H1 (cell line): ENCODE measurements around the gene CRAT. TPM values are rescaled to one million over a fixed set of nuclear protein-coding genes. Genes with fewer than 3 reads are reported as not detected.

Experiments used
- CTCF ChIA-PET: fragments of 300-600 bp; sonication (Branson Sonifier 250); formaldehyde crosslinking; loops from one replicate; lab custom pipeline; 2021; ENCODE audit not compliant: partially characterized antibody; lab: Charles Lee
- POLR2A ChIA-PET: fragments of 300-600 bp; sonication (Branson Sonifier 250); formaldehyde crosslinking; loops from one replicate; lab custom pipeline; 2021; ENCODE audit warnings: inconsistent platforms; ENCODE audit not compliant: partially characterized antibody; lab: Charles Lee
- DNase-seq, 2 experiments: peaks; one replicate each; pipeline versions ENCODE4 v3.0.0 to v3.0.0-alpha.2; 2010 to 2022; ENCODE audit warnings: low spot score in 2 of 2, low read depth in 1 of 2, mixed read lengths in 1 of 2
- FAIRE-seq: peaks from 2 replicates; lab custom pipeline; 2011; peaks lifted over from hg19 to GRCh38; lab: Jason Lieb, UNC
- H2AFZ ChIP-seq: 2 replicates; pipeline ENCODE4 v1.8.1; 2012; ENCODE audit warnings: low read length, inconsistent platforms
- H2AK5ac ChIP-seq: 2 replicates; pipeline ENCODE4 v1.6.1; 2013; ENCODE audit warnings: low read depth, low read length
- H2BK120ac ChIP-seq: replicated peaks from 2 replicates; pipeline ENCODE3; 2013; ENCODE audit warnings: low read depth, low read length, inconsistent platforms
- H2BK12ac ChIP-seq: 2 replicates; pipeline ENCODE4 v1.6.1; 2013; ENCODE audit warnings: low read depth, low read length
- H2BK15ac ChIP-seq: 2 replicates; pipeline ENCODE4 v1.6.1; 2013; ENCODE audit warnings: low read length
- H2BK20ac ChIP-seq: 2 replicates; pipeline ENCODE4 v1.6.1; 2013; ENCODE audit warnings: low read length
- H2BK5ac ChIP-seq: 2 replicates; pipeline ENCODE4 v1.6.1; 2013; ENCODE audit warnings: low read depth, low read length
- H3K14ac ChIP-seq: 2 replicates; pipeline ENCODE4 v1.6.1; 2013; ENCODE audit warnings: inconsistent platforms; ENCODE audit not compliant: insufficient read length
- H3K18ac ChIP-seq: 2 replicates; pipeline ENCODE4 v1.6.1; 2013; ENCODE audit warnings: low read length; ENCODE audit errors: extremely low read depth
- H3K23ac ChIP-seq: 2 replicates; pipeline ENCODE4 v1.6.1; 2013; ENCODE audit warnings: inconsistent platforms; ENCODE audit not compliant: insufficient read length
- H3K23me2 ChIP-seq: 2 replicates; pipeline ENCODE4 v1.6.1; 2013; ENCODE audit warnings: low read depth, low read length
- H3K27ac ChIP-seq: 2 replicates; pipeline ENCODE4 v1.6.1; 2011; ENCODE audit warnings: low read depth, low read length, inconsistent platforms
- H3K27me3 ChIP-seq, 4 experiments: replicated peaks in 1 of 4; 1 replicate in 1 of 4; 2 replicates in 3 of 4; pipeline versions ENCODE4 v1.6.1 to v1.8.1; 2011 to 2013; ENCODE audit warnings: low read length in 3 of 4, mild to moderate bottlenecking in 3 of 4, inconsistent platforms in 2 of 4, mixed read lengths in 2 of 4, moderate library complexity in 1 of 4; ENCODE audit not compliant: control insufficient read depth in 3 of 4, insufficient read depth in 3 of 4; ENCODE audit errors: extremely low read depth in 1 of 4
- H3K36me3 ChIP-seq, 4 experiments: 2 replicates each; pipeline versions ENCODE4 v1.6.1 to v1.8.1; 2011 to 2013; ENCODE audit warnings: mild to moderate bottlenecking in 4 of 4, low read length in 3 of 4, moderate library complexity in 2 of 4, control low read depth in 1 of 4, inconsistent platforms in 1 of 4; ENCODE audit not compliant: insufficient read depth in 4 of 4, control insufficient read depth in 2 of 4
- H3K4ac ChIP-seq: replicated peaks from 2 replicates; pipeline ENCODE3; 2013; ENCODE audit warnings: low read length, low read depth, mixed read lengths, inconsistent platforms; ENCODE audit not compliant: insufficient read length
- H3K4me1 ChIP-seq, 4 experiments: replicated peaks in 1 of 4; 1 replicate in 1 of 4; 2 replicates in 3 of 4; pipeline versions ENCODE4 v1.6.1 to v1.8.1; 2011 to 2013; ENCODE audit warnings: low read length in 3 of 4, inconsistent platforms in 2 of 4, mixed read lengths in 1 of 4; ENCODE audit not compliant: insufficient read depth in 4 of 4, control insufficient read depth in 3 of 4
- H3K4me2 ChIP-seq, 2 experiments: 2 replicates each; pipeline versions ENCODE4 v1.6.1 to v1.8.1; 2011 to 2013; ENCODE audit warnings: low read depth in 2 of 2, low read length in 2 of 2, control low read depth in 1 of 2, inconsistent platforms in 1 of 2, mild to moderate bottlenecking in 1 of 2; ENCODE audit not compliant: insufficient read depth in 1 of 2
- H3K4me3 ChIP-seq, 4 experiments: fragments of 200-600, 300-600 bp in 1 of 4; sonication (generic), shearing (Covaris generic), sonication (Bioruptor Twin) in 1 of 4; 2 replicates each; pipeline versions ENCODE4 v1.5.1 to v1.8.1; 2011 to 2016; ENCODE audit warnings: low read length in 4 of 4, low read depth in 3 of 4, control low read depth in 2 of 4, inconsistent platforms in 2 of 4, mild to moderate bottlenecking in 2 of 4, mixed read lengths in 1 of 4, moderate library complexity in 1 of 4; ENCODE audit not compliant: insufficient read depth in 2 of 4; ENCODE audit errors: extremely low read depth in 1 of 4
- H3K56ac ChIP-seq: replicated peaks from 2 replicates; pipeline ENCODE3; 2013; ENCODE audit warnings: low read depth, mild to moderate bottlenecking, mixed read lengths, low read length, inconsistent platforms; ENCODE audit not compliant: insufficient read length
- H3K79me1 ChIP-seq: 2 replicates; pipeline ENCODE4 v1.6.1; 2013; ENCODE audit warnings: low read depth, low read length, control low read depth
- H3K79me2 ChIP-seq, 2 experiments: 2 replicates each; pipeline versions ENCODE4 v1.6.1 to v1.8.1; 2012 to 2013; ENCODE audit warnings: low read length in 2 of 2, mild to moderate bottlenecking in 2 of 2, inconsistent platforms in 1 of 2; ENCODE audit not compliant: insufficient read depth in 2 of 2, control insufficient read depth in 1 of 2
- H3K9ac ChIP-seq, 4 experiments: replicated peaks in 1 of 4; 1 replicate in 1 of 4; 2 replicates in 3 of 4; pipeline versions ENCODE4 v1.6.1 to v1.8.1; 2011 to 2013; ENCODE audit warnings: low read depth in 3 of 4, low read length in 3 of 4, control low read depth in 2 of 4, mild to moderate bottlenecking in 2 of 4, moderate library complexity in 2 of 4, inconsistent platforms in 1 of 4; ENCODE audit errors: extremely low read depth in 1 of 4
- H3K9me3 ChIP-seq, 2 experiments: 2 replicates each; pipeline versions ENCODE4 v1.6.1 to v1.8.1; 2012 to 2013; ENCODE audit warnings: mild to moderate bottlenecking in 2 of 2, moderate library complexity in 2 of 2, control low read depth in 1 of 2, inconsistent platforms in 1 of 2, low read depth in 1 of 2, low read length in 1 of 2, mixed read lengths in 1 of 2; ENCODE audit not compliant: insufficient read depth in 2 of 2
- H4K20me1 ChIP-seq, 2 experiments: replicated peaks in 1 of 2; 2 replicates each; pipeline versions ENCODE3 to v1.8.1; 2011 to 2013; ENCODE audit warnings: inconsistent platforms in 2 of 2, low read length in 2 of 2, mild to moderate bottlenecking in 1 of 2; ENCODE audit not compliant: insufficient read depth in 2 of 2, control insufficient read depth in 1 of 2
- H4K5ac ChIP-seq: 2 replicates; pipeline ENCODE4 v1.6.1; 2013; ENCODE audit warnings: low read length, low read depth, mixed read lengths, inconsistent platforms; ENCODE audit not compliant: insufficient read length
- H4K8ac ChIP-seq: 2 replicates; pipeline ENCODE4 v1.8.0; 2013; ENCODE audit warnings: mild to moderate bottlenecking, moderate library complexity, low read length, inconsistent platforms; ENCODE audit not compliant: insufficient read depth; ENCODE audit errors: extremely low read depth
- H4K91ac ChIP-seq: replicated peaks from 2 replicates; pipeline ENCODE3; 2013; ENCODE audit warnings: low read length, mixed read lengths, inconsistent platforms; ENCODE audit not compliant: insufficient read length
- BACH1 ChIP-seq: IDR thresholded peaks from 2 replicates; pipeline ENCODE4 v1.6.1; 2012; ENCODE audit warnings: low read length, improper control_type of control experiment
- CTBP2 ChIP-seq: IDR thresholded peaks from 2 replicates; pipeline ENCODE4 v1.7.0; 2011; ENCODE audit warnings: borderline replicate concordance, mild to moderate bottlenecking, moderate library complexity, mixed read lengths, low read length; ENCODE audit not compliant: insufficient read depth, insufficient read length
- CTCF ChIP-seq, 3 experiments: IDR thresholded peaks; 1 replicate in 2 of 3; 2 replicates in 1 of 3; pipeline versions ENCODE4 v1.5.1 to v1.6.1; 2011; ENCODE audit warnings: low read length in 3 of 3, mild to moderate bottlenecking in 3 of 3, inconsistent platforms in 2 of 3, low read depth in 1 of 3, moderate library complexity in 1 of 3; ENCODE audit not compliant: insufficient read depth in 1 of 3; ENCODE audit errors: control extremely low read depth in 1 of 3
- EZH2 ChIP-seq: fragments of 200-600 bp; sonication (generic); IDR thresholded peaks from 2 replicates; pipeline ENCODE4 v1.7.1; 2012; ENCODE audit warnings: low read depth, mild to moderate bottlenecking, moderate library complexity, low read length, inconsistent platforms; ENCODE audit not compliant: severe bottlenecking
- GTF2F1 ChIP-seq: IDR thresholded peaks from 2 replicates; pipeline ENCODE4 v1.6.1; 2012; ENCODE audit warnings: low read depth, low read length, improper control_type of control experiment, borderline replicate concordance
- KDM4A ChIP-seq: IDR thresholded peaks from one replicate; pipeline ENCODE4 v1.7.1; 2012; ENCODE audit warnings: low read depth, mild to moderate bottlenecking, moderate library complexity, low read length, inconsistent platforms; ENCODE audit not compliant: severe bottlenecking
- RAD21 ChIP-seq, 2 experiments: IDR thresholded peaks in 1 of 2; conservative IDR thresholded peaks in 1 of 2; 2 replicates each; pipeline ENCODE4 v1.6.1; 2011; ENCODE audit warnings: low read depth in 2 of 2, low read length in 2 of 2, improper control_type of control experiment in 1 of 2, inconsistent platforms in 1 of 2, mild to moderate bottlenecking in 1 of 2, moderate library complexity in 1 of 2
- RFX5 ChIP-seq: IDR thresholded peaks from 2 replicates; pipeline ENCODE4 v1.6.1; 2011; ENCODE audit warnings: low read depth, low read length, improper control_type of control experiment, borderline replicate concordance
- RXRA ChIP-seq: IDR thresholded peaks from 2 replicates; pipeline ENCODE4 v1.6.1; 2011; ENCODE audit warnings: low read depth, mild to moderate bottlenecking, low read length, moderate library complexity; ENCODE audit not compliant: insufficient read depth
- YY1 ChIP-seq: IDR thresholded peaks from 2 replicates; pipeline ENCODE4 v1.6.1; 2011; ENCODE audit warnings: low read depth, mild to moderate bottlenecking, low read length
- WGBS, 2 experiments: shearing (Covaris generic) in 1 of 2; methylation state at CpG; one replicate each; pipeline versions ENCODE4 v1.1.6 to v1.1.7; 2013 to 2015; ENCODE audit warnings: low lambda C conversion rate in 2 of 2, mixed read lengths in 2 of 2, inconsistent platforms in 1 of 2, low coverage in 1 of 2, missing lambda C conversion rate in 1 of 2; ENCODE audit not compliant: insufficient replicate concordance in 2 of 2, insufficient coverage in 1 of 2, insufficient read length in 1 of 2; ENCODE audit errors: extremely low coverage in 1 of 2, missing lambda C conversion rate in 1 of 2; 5-methylcytosine and 5-hydroxymethylcytosine counted together
- polyA plus RNA-seq, 7 experiments: library from polyadenylated mRNA; depleted of rRNA in 3 of 7; stranded (reverse) in 5 of 7; unstranded in 2 of 7; fragments of >200 nt in 5 of 7; fragments of 200-250 nt in 2 of 7; gene quantifications; 1 replicate in 5 of 7; 2 replicates in 1 of 7; 4 replicates in 1 of 7; pipeline versions ENCODE4 v1.2.1 to v1.2.3, GENCODE V29; 2011 to 2013; ENCODE audit warnings: missing spikeins in 2 of 7, mixed read lengths in 2 of 7
- total RNA-seq: library from RNA; stranded (reverse); fragmentation: NEBNext Ultra II Directional; extraction: Animal tissue kit (Norgen Biotek cat#: 25700); gene quantifications from 2 replicates; pipeline ENCODE4 v1.2.1, GENCODE V29; 2021

The CRAT gene
- total and polyA plus RNA-seq, 2 of the 8 experiments (the other 6 are each of a cell fraction or from before 2014, with no cell fraction given) = 8.2 to 17.3 TPM

GRCh38 chr9:129151469-129151868 is 40.9 kb upstream of the CRAT start:
- peaks cover 5% of the 10 kb centered on the region for H3K79me1 ChIP-seq
- H3K27me3 ChIP-seq = no peaks in the 10 kb centered on the region; a peak in 1 of 7 replicates
- H2BK15ac ChIP-seq = no peak overlapping the region
- peaks cover 0 to 2% (median 2%) of the 10 kb centered on the region in 4 experiments; a peak in 5 of 7 replicates for H3K4me1 ChIP-seq
- 90% methylated on average over 15 of the region's 15 CpGs; no CpG with 5 or more reads in 1 of the 2 experiments for WGBS, 2 experiments
- H2BK120ac ChIP-seq = no peak overlapping the region
- no peak for TF ChIP-seq EZH2
- TF ChIP-seq RFX5 = no peak
- TF ChIP-seq YY1 = no peak
- TF ChIP-seq RAD21 (IDR thresholded peaks at IDR 0.05 in 1 of 2, conservative IDR thresholded peaks at IDR 0.05 in 1 of 2; ENCODE audit: low read depth in 2 of 2, low read length in 2 of 2) = no peak
- no peak for TF ChIP-seq CTBP2
- no peak for TF ChIP-seq GTF2F1
- no peak for TF ChIP-seq KDM4A
- no peak for TF ChIP-seq CTCF (IDR thresholded peaks at IDR 0.05; ENCODE audit: control extremely low read depth in 1 of 3, insufficient read depth in 1 of 3, low read depth in 1 of 3, low read length in 3 of 3)
- no peak for TF ChIP-seq BACH1
- no peak for TF ChIP-seq RXRA
- no peak overlapping the region for H3K4me2 ChIP-seq
- no peak overlapping the region for H3K14ac ChIP-seq
- H3K18ac ChIP-seq = no peak overlapping the region
- H4K91ac ChIP-seq = no peak overlapping the region
- no peak for FAIRE-seq
- no peaks in the 10 kb centered on the region for H3K23me2 ChIP-seq
- no peak overlapping the region for H3K23ac ChIP-seq
- no peak overlapping the region for H2AFZ ChIP-seq
- no peak overlapping the region for H4K5ac ChIP-seq
- H2BK20ac ChIP-seq = no peak overlapping the region
- no peak for DNase-seq
- POLR2A ChIA-PET = interaction anchor here (0.8 to 6.6 kb wide), 7 partner anchors 9 to 23 kb away, joined by 3 to 37 read pairs (median 4); no protein-coding TSS in a partner anchor
- H3K9ac ChIP-seq = no peak overlapping the region
- no peaks in the 10 kb centered on the region for H3K9me3 ChIP-seq
- H3K4me3 ChIP-seq = no peak overlapping the region
- no peak overlapping the region for H4K8ac ChIP-seq
- H3K27ac ChIP-seq = no peak overlapping the region
- CTCF ChIA-PET = interaction anchor here (0.9 to 36.8 kb wide), 4 partner anchors 10 to 51 kb away, joined by 3 to 831 read pairs (median 38); partner anchors contain the start of gene IER5L
- H4K20me1 ChIP-seq = peaks cover 2 to 12% of the 10 kb centered on the region in 2 experiments
- H2AK5ac ChIP-seq = no peak overlapping the region
- no peaks in the 10 kb centered on the region; a peak in 1 of 4 replicates for H3K79me2 ChIP-seq
- no peak overlapping the region for H3K4ac ChIP-seq
- no peak overlapping the region for H3K56ac ChIP-seq
- no peak overlapping the region for H2BK12ac ChIP-seq
- no peak overlapping the region for H2BK5ac ChIP-seq
- peaks cover 0 to 16% (median 6%) of the 10 kb centered on the region in 4 experiments; a peak in 4 of 8 replicates for H3K36me3 ChIP-seq
